ENCODE measurements around the gene TRPM3. TPM values are rescaled to one million over a fixed set of nuclear protein-coding genes. Genes with fewer than 3 reads are reported as not detected.

Gene TRPM3
- total RNA-seq, 1 donor, result 0.72 TPM

- Histone ChIP-seq H3K27me3 (ENCODE audit: insufficient read depth, low read length) (no peaks in the 10 kb centered on the region), H4K20me1 (ENCODE audit: insufficient read depth, low read length) (no peaks in the 10 kb centered on the region), H2AFZ (ENCODE audit: low read length) (no peak overlapping the region), H3K4me3 (ENCODE audit: insufficient read depth, low read length) (no peak overlapping the region), H3K79me2 (ENCODE audit: insufficient read depth, low read length) (no peaks in the 10 kb centered on the region), H3K4me2 (ENCODE audit: insufficient read depth, low read length) (no peak overlapping the region), H3K9me3 (ENCODE audit: low read depth, low read length) (no peaks in the 10 kb centered on the region), H3K36me3 (ENCODE audit: insufficient read depth, low read length) (no peaks in the 10 kb centered on the region), H3K27ac (ENCODE audit: low read depth, low read length) (no peak overlapping the region), H3K4me1 (ENCODE audit: insufficient read depth, low read length) (peaks cover 15% of the 10 kb centered on the region)
- TF ChIP-seq CTCF (IDR thresholded peaks at IDR 0.05; ENCODE audit: extremely low read depth, low read depth, low read length), result no peak
- DNase-seq (ENCODE audit: insufficient read length, low spot score, missing footprints), result no peak
Observed at GRCh38 chr9:70556771-70557170, 564.6 kb downstream of the TRPM3 start.

GRCh38 chr9:70554881-70555280, 566.5 kb downstream of the TRPM3 start:
- H3K4me2 ChIP-seq (ENCODE audit: insufficient read depth, low read length), result no peak overlapping the region
- peak overlapping the region; percentile 40 for H3K27ac ChIP-seq (ENCODE audit: low read depth, low read length)

DNA sequence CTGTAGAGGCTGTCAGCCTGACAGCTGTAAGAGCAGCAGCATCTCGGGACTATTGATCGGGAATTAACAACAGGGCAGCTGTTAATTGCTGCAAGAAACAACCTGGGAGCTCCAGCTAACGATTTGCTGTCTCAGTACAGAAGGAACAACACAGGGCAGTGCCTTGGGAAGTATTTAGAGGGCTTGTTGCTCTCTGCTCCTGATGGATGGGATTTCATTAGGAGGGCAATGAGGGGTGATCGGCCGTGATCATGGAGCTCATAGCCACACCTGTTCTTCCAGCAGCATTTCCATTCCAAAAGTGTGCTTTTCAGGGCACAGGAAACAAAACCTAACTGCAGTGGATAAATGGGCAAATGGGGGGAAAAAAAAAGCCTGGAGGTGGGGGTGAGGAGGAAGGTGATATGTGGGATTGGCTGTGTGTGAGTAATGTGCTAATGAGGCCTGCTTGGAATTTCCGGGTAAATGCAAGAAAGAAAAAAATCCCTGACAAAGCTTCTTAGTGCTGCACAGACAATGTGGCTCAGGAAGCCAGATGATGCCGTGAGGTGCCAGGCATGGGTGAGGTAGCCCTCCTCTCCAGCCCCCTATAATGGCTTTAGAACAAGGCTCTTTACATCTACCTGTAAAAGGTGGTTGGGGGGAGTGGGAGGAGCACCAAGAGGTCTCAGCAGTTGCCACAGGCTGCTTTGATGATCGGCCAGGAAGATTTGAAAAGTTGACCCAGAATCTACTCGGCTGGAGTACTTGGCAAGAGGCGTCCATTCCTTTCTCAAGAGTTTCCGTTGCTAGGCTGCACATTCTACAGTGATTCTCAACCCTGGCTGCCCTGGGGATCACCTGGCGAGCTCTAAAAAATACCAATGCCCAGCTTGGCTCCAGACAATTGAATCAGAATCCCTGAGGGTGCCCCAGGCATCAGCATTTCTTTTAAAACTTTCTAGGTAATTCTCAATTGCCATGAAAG, 567.4 kb downstream of the TRPM3 start:
- H3K27ac ChIP-seq (ENCODE audit: low read depth, low read length), result peak overlapping the region; percentile 47
- no peaks in the 10 kb centered on the region for H4K20me1 ChIP-seq (ENCODE audit: insufficient read depth, low read length)
- H3K4me2 ChIP-seq (ENCODE audit: insufficient read depth, low read length), result peak overlapping the region; percentile 37
- peaks cover 15% of the 10 kb centered on the region for H3K4me1 ChIP-seq (ENCODE audit: insufficient read depth, low read length)
- no peak overlapping the region for H3K4me3 ChIP-seq (ENCODE audit: insufficient read depth, low read length)
- no peaks in the 10 kb centered on the region for H3K36me3 ChIP-seq (ENCODE audit: insufficient read depth, low read length)
- no peak overlapping the region for H2AFZ ChIP-seq (ENCODE audit: low read length)
- H3K9me3 ChIP-seq (ENCODE audit: low read depth, low read length), result no peaks in the 10 kb centered on the region
- no peaks in the 10 kb centered on the region for H3K27me3 ChIP-seq (ENCODE audit: insufficient read depth, low read length)
- DNase-seq (ENCODE audit: insufficient read length, low spot score, missing footprints), result no peak
- H3K79me2 ChIP-seq (ENCODE audit: insufficient read depth, low read length), result no peaks in the 10 kb centered on the region
- TF ChIP-seq CTCF (IDR thresholded peaks at IDR 0.05; ENCODE audit: extremely low read depth, low read depth, low read length), result no peak

More at GRCh38 chr9:70554881-70555280, 566.5 kb downstream of the TRPM3 start:
- Histone ChIP-seq H3K4me1 (ENCODE audit: insufficient read depth, low read length) (peaks cover 15% of the 10 kb centered on the region), H2AFZ (ENCODE audit: low read length) (no peak overlapping the region), H3K36me3 (ENCODE audit: insufficient read depth, low read length) (no peaks in the 10 kb centered on the region), H3K79me2 (ENCODE audit: insufficient read depth, low read length) (no peaks in the 10 kb centered on the region), H3K27me3 (ENCODE audit: insufficient read depth, low read length) (no peaks in the 10 kb centered on the region), H3K9me3 (ENCODE audit: low read depth, low read length) (no peaks in the 10 kb centered on the region), H3K4me3 (ENCODE audit: insufficient read depth, low read length) (no peak overlapping the region), H4K20me1 (ENCODE audit: insufficient read depth, low read length) (no peaks in the 10 kb centered on the region)
- TF ChIP-seq CTCF (IDR thresholded peaks at IDR 0.05; ENCODE audit: extremely low read depth, low read depth, low read length), result no peak
- peak; percentile 25 for DNase-seq (ENCODE audit: insufficient read length, low spot score, missing footprints)

DNA sequence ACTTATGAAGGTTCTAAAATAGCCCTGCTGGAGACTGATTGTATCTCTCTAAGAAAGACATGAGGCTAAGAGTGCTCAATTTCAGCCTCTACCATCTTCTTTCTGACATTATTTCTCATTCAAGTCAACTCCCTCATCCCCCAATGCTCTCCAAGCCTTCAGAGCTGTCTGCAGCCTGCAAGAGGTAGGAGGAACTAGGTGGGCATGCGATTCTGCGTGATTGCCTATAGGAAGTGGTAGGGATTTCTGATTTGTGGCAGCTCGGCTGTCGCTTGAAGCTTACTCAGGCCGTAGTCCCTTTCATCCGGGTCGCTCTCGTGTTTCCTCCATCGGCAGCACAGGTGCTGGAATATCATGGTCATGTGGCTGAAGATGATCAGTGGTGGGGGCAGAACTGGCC, 568.9 kb downstream of the TRPM3 start:
- Histone ChIP-seq H3K4me1 (ENCODE audit: insufficient read depth, low read length) (peaks cover 15% of the 10 kb centered on the region), H3K27ac (ENCODE audit: low read depth, low read length) (no peak overlapping the region), H2AFZ (ENCODE audit: low read length) (no peak overlapping the region), H3K36me3 (ENCODE audit: insufficient read depth, low read length) (no peaks in the 10 kb centered on the region), H4K20me1 (ENCODE audit: insufficient read depth, low read length) (no peaks in the 10 kb centered on the region), H3K9me3 (ENCODE audit: low read depth, low read length) (no peaks in the 10 kb centered on the region), H3K79me2 (ENCODE audit: insufficient read depth, low read length) (no peaks in the 10 kb centered on the region), H3K27me3 (ENCODE audit: insufficient read depth, low read length) (no peaks in the 10 kb centered on the region), H3K4me3 (ENCODE audit: insufficient read depth, low read length) (no peak overlapping the region), H3K4me2 (ENCODE audit: insufficient read depth, low read length) (no peak overlapping the region)
- no peak for TF ChIP-seq CTCF (IDR thresholded peaks at IDR 0.05; ENCODE audit: extremely low read depth, low read depth, low read length)
- no peak for DNase-seq (ENCODE audit: insufficient read length, low spot score, missing footprints)
